Astrocyte of the cerebellum (primary cell): ENCODE measurements around the gene PPM1L.

Source experiments
- DNase-seq: peaks from one replicate; pipeline ENCODE4 v3.0.0-alpha.2; 2011; ENCODE audit warnings: low read depth
- H3K4me3 ChIP-seq: 2 replicates; pipeline ENCODE4 v1.5.1; 2011; ENCODE audit warnings: mild to moderate bottlenecking, low read depth, low read length, moderate library complexity
- in situ Hi-C: cut with HindIII; loops from 2 replicates; pipeline ENCODE4 v1.10.0; 2017; ENCODE audit warnings: low sequenced_read_pairs
- TF ChIP-seq, protein P1 (sequence below): IDR thresholded peaks from 2 replicates; pipeline ENCODE4 v1.5.1; 2012; ENCODE audit warnings: low read length, low read depth, moderate library complexity, mild to moderate bottlenecking; ENCODE audit errors: missing control alignments

Gene PPM1L

GRCh38 chr3:160801386-160802118 is 45.5 kb downstream of the PPM1L start:
- in situ Hi-C loops = no loop called here
- DNase-seq = peak; percentile 9
- TF ChIP-seq, protein P1, sequence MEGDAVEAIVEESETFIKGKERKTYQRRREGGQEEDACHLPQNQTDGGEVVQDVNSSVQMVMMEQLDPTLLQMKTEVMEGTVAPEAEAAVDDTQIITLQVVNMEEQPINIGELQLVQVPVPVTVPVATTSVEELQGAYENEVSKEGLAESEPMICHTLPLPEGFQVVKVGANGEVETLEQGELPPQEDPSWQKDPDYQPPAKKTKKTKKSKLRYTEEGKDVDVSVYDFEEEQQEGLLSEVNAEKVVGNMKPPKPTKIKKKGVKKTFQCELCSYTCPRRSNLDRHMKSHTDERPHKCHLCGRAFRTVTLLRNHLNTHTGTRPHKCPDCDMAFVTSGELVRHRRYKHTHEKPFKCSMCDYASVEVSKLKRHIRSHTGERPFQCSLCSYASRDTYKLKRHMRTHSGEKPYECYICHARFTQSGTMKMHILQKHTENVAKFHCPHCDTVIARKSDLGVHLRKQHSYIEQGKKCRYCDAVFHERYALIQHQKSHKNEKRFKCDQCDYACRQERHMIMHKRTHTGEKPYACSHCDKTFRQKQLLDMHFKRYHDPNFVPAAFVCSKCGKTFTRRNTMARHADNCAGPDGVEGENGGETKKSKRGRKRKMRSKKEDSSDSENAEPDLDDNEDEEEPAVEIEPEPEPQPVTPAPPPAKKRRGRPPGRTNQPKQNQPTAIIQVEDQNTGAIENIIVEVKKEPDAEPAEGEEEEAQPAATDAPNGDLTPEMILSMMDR = no peak
- no peak overlapping the region for H3K4me3 ChIP-seq

DNA sequence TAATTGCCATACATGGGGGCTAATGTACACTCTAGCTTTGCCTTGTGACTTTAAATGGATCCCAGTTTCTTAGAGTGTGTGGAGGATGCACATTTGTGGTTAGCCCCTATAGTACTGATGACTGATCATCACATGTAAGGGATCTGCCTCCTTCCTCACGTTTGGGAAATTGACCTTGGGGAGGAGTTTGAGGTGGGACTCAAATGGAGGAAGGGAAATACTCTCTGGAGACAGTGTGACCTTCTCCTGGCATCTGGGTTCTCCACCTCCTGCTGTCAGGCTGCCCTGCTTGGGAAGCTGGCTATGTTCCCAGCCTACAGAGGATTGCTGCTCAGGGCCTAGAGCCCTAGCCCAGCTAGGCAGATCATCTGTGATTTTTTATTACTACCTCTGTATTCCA is 48.7 kb downstream of the PPM1L start:
- in situ Hi-C loops = no loop called here
- TF ChIP-seq, protein P1 = no peak
- DNase-seq = no peak
- H3K4me3 ChIP-seq = no peak overlapping the region

GRCh38 chr3:160806094-160806493 is 50.1 kb downstream of the PPM1L start:
- H3K4me3 ChIP-seq = no peak overlapping the region
- TF ChIP-seq, protein P1 = no peak
- DNase-seq = no peak
- in situ Hi-C loops = no loop called here

GRCh38 chr3:160806686-160807085 is 50.7 kb downstream of the PPM1L start:
- TF ChIP-seq, protein P1 = no peak
- H3K4me3 ChIP-seq = no peak overlapping the region
- in situ Hi-C loops = no loop called here
- DNase-seq = no peak

GRCh38 chr3:160808838-160809237 is 52.8 kb downstream of the PPM1L start:
- no peak overlapping the region for H3K4me3 ChIP-seq
- in situ Hi-C loops = no loop called here
- no peak for DNase-seq
- TF ChIP-seq, protein P1 = no peak

- TF ChIP-seq, protein P1 = no peak
- no peak for DNase-seq
- H3K4me3 ChIP-seq = no peak overlapping the region
- in situ Hi-C loops = no loop called here
Measured at GRCh38 chr3:160809453-160809852, 53.4 kb downstream of the PPM1L start.
